ENCODE results near the gene CDK11A. TPM values are rescaled to one million over a fixed set of nuclear protein-coding genes. Genes with fewer than 3 reads are reported as not detected.
A peak's percentile ranks its signal among the peaks of the same experiment; 100 is the strongest.
"Not testable (repeated sequence)": the region's sequence is repeated elsewhere in the genome, so short reads cannot be mapped to it uniquely, and the experiment has no call there.

CDK11A gene
- polyA plus RNA-seq, 3 donors, result 4.4 to 80.1 (median 13.3) TPM

- intact Hi-C loops (cut with micrococcal nuclease); H3K9ac ChIP-seq (ENCODE audit: insufficient read depth, low read length, poor library complexity, severe bottlenecking); H3K79me2 ChIP-seq (ENCODE audit: insufficient read depth, low read length); H3K9me3 Mint-ChIP-seq; DNase-seq; H3K9me3 ChIP-seq (replicated peaks in 1 of 2; ENCODE audit: control insufficient read depth in 1 of 2, insufficient read depth in 1 of 2, low read length in 2 of 2); H3K27me3 Mint-ChIP-seq (ENCODE audit: low read depth in 3 of 3); H3K27ac ChIP-seq (ENCODE audit: low read depth in 1 of 2, low read length in 2 of 2); H3K27me3 ChIP-seq (ENCODE audit: control insufficient read depth in 2 of 2, insufficient read depth in 2 of 2, low read length in 2 of 2); H4K20me1 ChIP-seq (ENCODE audit: insufficient read depth, low read length); H3K4me3 Mint-ChIP-seq; H3K4me1 ChIP-seq (ENCODE audit: control insufficient read depth in 1 of 2, insufficient read depth in 2 of 2, low read length in 2 of 2); H3K4me1 Mint-ChIP-seq; H3K4me3 ChIP-seq (replicated peaks in 1 of 3; ENCODE audit: low read depth in 2 of 3, low read length in 3 of 3); H2AFZ ChIP-seq (ENCODE audit: insufficient read depth, low read depth, low read length, poor library complexity, severe bottlenecking); H3K4me2 ChIP-seq (replicated peaks; ENCODE audit: extremely low read depth, low read length, poor library complexity, severe bottlenecking): not testable (repeated sequence)
- Mint-ChIP-seq H3K27ac (peak overlapping the region in 6 of 7 donors; percentile 12 to 76 (median 56)), H3K36me3 (peaks cover 20 to 46% of the 10 kb centered on the region in 2 donors)
- WGBS (ENCODE audit: insufficient coverage), result 100% methylated on average over 4 of the region's 18 CpGs
- H3K36me3 ChIP-seq (replicated peaks in 1 of 2; ENCODE audit: control insufficient read depth in 1 of 2, insufficient read depth in 2 of 2, low read length in 2 of 2), result peaks cover 16 to 26% of the 10 kb centered on the region in 2 donors
Measured at GRCh38 chr1:1729116-1729816, 5.1 kb upstream of the CDK11A start.

GRCh38 chr1:1728308-1729005 is 4.3 kb upstream of the CDK11A start:
- Histone ChIP-seq H3K36me3 (replicated peaks in 1 of 2; ENCODE audit: control insufficient read depth in 1 of 2, insufficient read depth in 2 of 2, low read length in 2 of 2) (peaks cover 16 to 26% of the 10 kb centered on the region in 2 donors), H3K27ac (ENCODE audit: low read depth in 1 of 2, low read length in 2 of 2) (peak overlapping the region in 1 of 2 donors; percentile 39)
- H3K4me3 ChIP-seq (replicated peaks in 1 of 3; ENCODE audit: low read depth in 2 of 3, low read length in 3 of 3); H3K79me2 ChIP-seq (ENCODE audit: insufficient read depth, low read length); H3K4me3 Mint-ChIP-seq; H3K4me1 ChIP-seq (ENCODE audit: control insufficient read depth in 1 of 2, insufficient read depth in 2 of 2, low read length in 2 of 2); H3K9me3 Mint-ChIP-seq; H3K9ac ChIP-seq (ENCODE audit: insufficient read depth, low read length, poor library complexity, severe bottlenecking); intact Hi-C loops (cut with micrococcal nuclease); H3K27me3 ChIP-seq (ENCODE audit: control insufficient read depth in 2 of 2, insufficient read depth in 2 of 2, low read length in 2 of 2); H3K4me2 ChIP-seq (replicated peaks; ENCODE audit: extremely low read depth, low read length, poor library complexity, severe bottlenecking); H3K27me3 Mint-ChIP-seq (ENCODE audit: low read depth in 3 of 3); H3K9me3 ChIP-seq (replicated peaks in 1 of 2; ENCODE audit: control insufficient read depth in 1 of 2, insufficient read depth in 1 of 2, low read length in 2 of 2); DNase-seq; H4K20me1 ChIP-seq (ENCODE audit: insufficient read depth, low read length); H3K4me1 Mint-ChIP-seq; H2AFZ ChIP-seq (ENCODE audit: insufficient read depth, low read depth, low read length, poor library complexity, severe bottlenecking): not testable (repeated sequence)
- peaks cover 16 to 38% of the 10 kb centered on the region in 2 donors for H3K36me3 Mint-ChIP-seq
- peak overlapping the region; percentile 53 to 80 (median 69) for H3K27ac Mint-ChIP-seq
- 25% methylated on average over 2 of the region's 14 CpGs for WGBS (ENCODE audit: insufficient coverage)

DNA sequence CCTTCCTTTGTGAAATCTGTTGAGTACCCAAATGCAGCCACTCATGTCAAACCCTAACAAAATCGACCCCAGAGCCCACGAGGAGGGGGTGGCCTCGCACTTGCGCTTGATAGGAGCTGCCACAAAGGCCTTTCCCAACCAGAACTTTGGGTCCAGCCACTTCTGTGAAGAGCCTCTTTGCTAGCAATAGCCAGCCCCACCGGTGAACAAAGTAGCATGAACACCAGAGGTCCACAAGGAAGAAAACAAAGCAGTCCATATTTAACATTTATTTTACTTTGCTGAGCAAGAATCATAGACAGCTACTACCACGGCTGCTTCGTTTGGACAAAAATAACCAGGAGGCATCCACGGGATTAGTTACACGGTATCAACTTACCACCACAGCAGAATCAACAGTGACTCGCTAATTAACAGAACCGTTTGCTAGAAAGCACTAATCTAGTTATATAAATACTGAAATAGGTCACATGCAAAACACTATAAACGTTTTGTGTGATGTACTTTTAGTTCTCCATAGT is 3.0 kb upstream of the CDK11A start:
- H3K27me3 ChIP-seq (ENCODE audit: control insufficient read depth in 2 of 2, insufficient read depth in 2 of 2, low read length in 2 of 2); H3K4me3 ChIP-seq (replicated peaks in 1 of 3; ENCODE audit: low read depth in 2 of 3, low read length in 3 of 3); H3K4me2 ChIP-seq (replicated peaks; ENCODE audit: extremely low read depth, low read length, poor library complexity, severe bottlenecking); H3K9me3 ChIP-seq (replicated peaks in 1 of 2; ENCODE audit: control insufficient read depth in 1 of 2, insufficient read depth in 1 of 2, low read length in 2 of 2); H3K27ac ChIP-seq (ENCODE audit: low read depth in 1 of 2, low read length in 2 of 2); H3K9me3 Mint-ChIP-seq; H2AFZ ChIP-seq (ENCODE audit: insufficient read depth, low read depth, low read length, poor library complexity, severe bottlenecking); H4K20me1 ChIP-seq (ENCODE audit: insufficient read depth, low read length); H3K4me3 Mint-ChIP-seq; H3K4me1 ChIP-seq (ENCODE audit: control insufficient read depth in 1 of 2, insufficient read depth in 2 of 2, low read length in 2 of 2); H3K79me2 ChIP-seq (ENCODE audit: insufficient read depth, low read length); H3K9ac ChIP-seq (ENCODE audit: insufficient read depth, low read length, poor library complexity, severe bottlenecking); H3K4me1 Mint-ChIP-seq; DNase-seq; H3K27me3 Mint-ChIP-seq (ENCODE audit: low read depth in 3 of 3); intact Hi-C loops (cut with micrococcal nuclease): not testable (repeated sequence)
- H3K36me3 ChIP-seq (replicated peaks in 1 of 2; ENCODE audit: control insufficient read depth in 1 of 2, insufficient read depth in 2 of 2, low read length in 2 of 2), result peaks cover 8 to 16% of the 10 kb centered on the region in 2 donors
- Mint-ChIP-seq H3K27ac (peak overlapping the region in 4 of 7 donors; percentile 10 to 76 (median 24)), H3K36me3 (peaks cover 12 to 25% of the 10 kb centered on the region in 2 donors)
- 93% methylated on average over 3 of the region's 12 CpGs for WGBS (ENCODE audit: insufficient coverage)

DNA sequence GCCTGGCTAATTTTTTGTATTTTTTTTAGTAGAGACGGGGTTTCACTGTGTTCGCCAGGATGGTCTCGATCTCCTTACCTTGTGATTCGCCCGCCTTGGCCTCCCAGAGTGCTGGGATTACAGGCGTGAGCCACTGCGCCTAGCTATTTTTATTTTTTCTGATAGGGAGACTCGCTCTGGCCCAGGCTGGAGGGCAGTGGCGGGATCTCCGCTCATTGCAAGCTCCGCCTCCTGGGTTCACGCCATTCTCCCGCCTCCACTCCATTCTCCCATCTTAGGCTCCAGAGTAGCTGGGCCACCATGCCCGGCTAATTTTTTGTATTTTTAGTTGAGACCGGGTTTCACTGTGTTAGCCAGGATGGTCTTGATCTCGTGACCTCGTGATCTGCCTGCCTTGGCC is 1.9 kb upstream of the CDK11A start:
- H3K27me3 Mint-ChIP-seq (ENCODE audit: low read depth in 3 of 3); H3K9me3 Mint-ChIP-seq; H3K27ac ChIP-seq (ENCODE audit: low read depth in 1 of 2, low read length in 2 of 2); H3K4me2 ChIP-seq (replicated peaks; ENCODE audit: extremely low read depth, low read length, poor library complexity, severe bottlenecking); H3K9ac ChIP-seq (ENCODE audit: insufficient read depth, low read length, poor library complexity, severe bottlenecking); H3K4me3 ChIP-seq (replicated peaks in 1 of 3; ENCODE audit: low read depth in 2 of 3, low read length in 3 of 3); H3K27me3 ChIP-seq (ENCODE audit: control insufficient read depth in 2 of 2, insufficient read depth in 2 of 2, low read length in 2 of 2); H4K20me1 ChIP-seq (ENCODE audit: insufficient read depth, low read length); DNase-seq; H2AFZ ChIP-seq (ENCODE audit: insufficient read depth, low read depth, low read length, poor library complexity, severe bottlenecking); H3K4me1 Mint-ChIP-seq; H3K4me1 ChIP-seq (ENCODE audit: control insufficient read depth in 1 of 2, insufficient read depth in 2 of 2, low read length in 2 of 2); intact Hi-C loops (cut with micrococcal nuclease); H3K9me3 ChIP-seq (replicated peaks in 1 of 2; ENCODE audit: control insufficient read depth in 1 of 2, insufficient read depth in 1 of 2, low read length in 2 of 2); H3K4me3 Mint-ChIP-seq; H3K79me2 ChIP-seq (ENCODE audit: insufficient read depth, low read length): not testable (repeated sequence)
- Mint-ChIP-seq H3K36me3 (peaks cover 11 to 24% of the 10 kb centered on the region in 2 donors), H3K27ac (peak overlapping the region in 5 of 7 donors; percentile 21 to 69 (median 37))
- H3K36me3 ChIP-seq (replicated peaks in 1 of 2; ENCODE audit: control insufficient read depth in 1 of 2, insufficient read depth in 2 of 2, low read length in 2 of 2), result peaks cover 16% of the 10 kb centered on the region in 2 donors
- WGBS (ENCODE audit: insufficient coverage), result 97% methylated on average over 9 of the region's 17 CpGs

Measured in CD14-positive monocyte (primary cell).